ENCODE data around the gene GLRX5. TPM values are rescaled to one million over a fixed set of nuclear protein-coding genes. Genes with fewer than 3 reads are reported as not detected.

GLRX5 gene
- total RNA-seq, 1 experiment from 2014 or later: 68.8 TPM

DNA sequence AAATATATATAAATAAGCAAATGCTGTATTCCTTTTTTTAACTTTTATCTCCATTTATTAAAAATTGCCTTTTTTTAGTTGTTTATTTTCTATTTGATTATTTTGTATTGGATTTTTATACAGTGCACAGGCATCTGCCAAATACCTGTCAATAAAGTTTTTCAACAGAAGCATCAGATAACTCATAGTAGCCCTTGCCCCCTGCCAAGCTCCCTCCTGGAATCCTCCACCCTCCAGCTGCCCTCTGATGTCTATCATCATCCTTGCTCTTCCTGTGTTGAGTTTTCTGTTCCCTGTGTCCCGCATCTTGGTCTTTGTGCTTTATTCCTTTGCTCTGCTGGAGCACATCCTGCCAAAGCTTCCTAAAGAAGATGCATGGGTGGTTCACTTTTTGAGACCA, 16.6 kb downstream of the GLRX5 start:
- no peaks in the 10 kb centered on the region for H3K27me3 ChIP-seq (replicated peaks; ENCODE audit: insufficient read depth, low read depth, low read length, poor library complexity)
- peaks cover 3% of the 10 kb centered on the region for H3K36me3 ChIP-seq (ENCODE audit: insufficient read depth, low read length, poor library complexity, severe bottlenecking)
- H3K27ac ChIP-seq (ENCODE audit: low read depth, low read length, poor library complexity, severe bottlenecking): no peak overlapping the region
- no peak for TF ChIP-seq EZH2 (IDR thresholded peaks at IDR 0.05; ENCODE audit: borderline replicate concordance, low read depth, low read length, poor library complexity, severe bottlenecking)
- TF ChIP-seq, protein P1, sequence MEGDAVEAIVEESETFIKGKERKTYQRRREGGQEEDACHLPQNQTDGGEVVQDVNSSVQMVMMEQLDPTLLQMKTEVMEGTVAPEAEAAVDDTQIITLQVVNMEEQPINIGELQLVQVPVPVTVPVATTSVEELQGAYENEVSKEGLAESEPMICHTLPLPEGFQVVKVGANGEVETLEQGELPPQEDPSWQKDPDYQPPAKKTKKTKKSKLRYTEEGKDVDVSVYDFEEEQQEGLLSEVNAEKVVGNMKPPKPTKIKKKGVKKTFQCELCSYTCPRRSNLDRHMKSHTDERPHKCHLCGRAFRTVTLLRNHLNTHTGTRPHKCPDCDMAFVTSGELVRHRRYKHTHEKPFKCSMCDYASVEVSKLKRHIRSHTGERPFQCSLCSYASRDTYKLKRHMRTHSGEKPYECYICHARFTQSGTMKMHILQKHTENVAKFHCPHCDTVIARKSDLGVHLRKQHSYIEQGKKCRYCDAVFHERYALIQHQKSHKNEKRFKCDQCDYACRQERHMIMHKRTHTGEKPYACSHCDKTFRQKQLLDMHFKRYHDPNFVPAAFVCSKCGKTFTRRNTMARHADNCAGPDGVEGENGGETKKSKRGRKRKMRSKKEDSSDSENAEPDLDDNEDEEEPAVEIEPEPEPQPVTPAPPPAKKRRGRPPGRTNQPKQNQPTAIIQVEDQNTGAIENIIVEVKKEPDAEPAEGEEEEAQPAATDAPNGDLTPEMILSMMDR (conservative IDR thresholded peaks at IDR 0.05; ENCODE audit: low read depth, low read length): no peak
- no peak for DNase-seq (ENCODE audit: low spot score)
- intact Hi-C loops (cut with micrococcal nuclease; ENCODE audit: unreplicated experiment): no loop called here
- BruUV-seq (replicated peaks): no TSS peak
- H3K9me3 ChIP-seq (ENCODE audit: low read depth, low read length, poor library complexity, severe bottlenecking): no peaks in the 10 kb centered on the region
- no peak overlapping the region for H3K4me3 ChIP-seq (ENCODE audit: low read depth, low read length, poor library complexity, severe bottlenecking)
- H3K4me1 ChIP-seq (ENCODE audit: insufficient read depth, low read length, poor library complexity, severe bottlenecking): no peaks in the 10 kb centered on the region
- ChIA-PET POLR2A (ENCODE audit: low non-redundant PET) (no interaction called here), CTCF (no interaction called here)

DNA sequence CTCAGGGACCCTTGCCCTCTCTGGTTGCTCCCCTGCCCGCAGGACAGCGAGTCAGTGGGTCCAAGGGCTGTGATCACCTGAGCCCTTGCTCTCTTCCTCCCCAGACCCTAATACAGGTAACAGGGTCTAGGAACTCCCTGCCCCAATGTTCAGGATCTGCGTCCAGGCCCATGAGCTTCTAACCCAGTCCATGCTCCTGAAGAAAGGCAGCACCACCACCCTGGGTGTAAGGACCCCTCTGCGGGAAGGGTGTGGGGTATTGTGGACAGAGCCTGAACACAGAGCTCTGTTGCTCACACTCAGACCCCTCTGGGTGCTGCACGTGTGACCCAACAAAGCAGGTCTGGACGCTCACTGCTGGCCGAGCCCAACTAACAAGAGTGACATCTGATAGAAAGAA, 18.3 kb downstream of the GLRX5 start:
- no peaks in the 10 kb centered on the region for H3K4me1 ChIP-seq (ENCODE audit: insufficient read depth, low read length, poor library complexity, severe bottlenecking)
- no peak overlapping the region for H3K27ac ChIP-seq (ENCODE audit: low read depth, low read length, poor library complexity, severe bottlenecking)
- no peak overlapping the region for H3K4me3 ChIP-seq (ENCODE audit: low read depth, low read length, poor library complexity, severe bottlenecking)
- intact Hi-C loops (cut with micrococcal nuclease; ENCODE audit: unreplicated experiment): no loop called here
- no peak for DNase-seq (ENCODE audit: low spot score)
- H3K36me3 ChIP-seq (ENCODE audit: insufficient read depth, low read length, poor library complexity, severe bottlenecking): peaks cover 3% of the 10 kb centered on the region
- BruUV-seq (replicated peaks): no TSS peak
- ChIA-PET POLR2A (ENCODE audit: low non-redundant PET) (no interaction called here), CTCF (interaction anchor here (0.5 to 0.6 kb wide), 2 partner anchors 127 to 217 kb away, joined by 6 to 7 read pairs; no protein-coding TSS in a partner anchor)
- H3K27me3 ChIP-seq (replicated peaks; ENCODE audit: insufficient read depth, low read depth, low read length, poor library complexity): no peaks in the 10 kb centered on the region
- H3K9me3 ChIP-seq (ENCODE audit: low read depth, low read length, poor library complexity, severe bottlenecking): no peaks in the 10 kb centered on the region
- TF ChIP-seq, protein P1 (conservative IDR thresholded peaks at IDR 0.05; ENCODE audit: low read depth, low read length): no peak
- TF ChIP-seq EZH2 (IDR thresholded peaks at IDR 0.05; ENCODE audit: borderline replicate concordance, low read depth, low read length, poor library complexity, severe bottlenecking): no peak

DNA sequence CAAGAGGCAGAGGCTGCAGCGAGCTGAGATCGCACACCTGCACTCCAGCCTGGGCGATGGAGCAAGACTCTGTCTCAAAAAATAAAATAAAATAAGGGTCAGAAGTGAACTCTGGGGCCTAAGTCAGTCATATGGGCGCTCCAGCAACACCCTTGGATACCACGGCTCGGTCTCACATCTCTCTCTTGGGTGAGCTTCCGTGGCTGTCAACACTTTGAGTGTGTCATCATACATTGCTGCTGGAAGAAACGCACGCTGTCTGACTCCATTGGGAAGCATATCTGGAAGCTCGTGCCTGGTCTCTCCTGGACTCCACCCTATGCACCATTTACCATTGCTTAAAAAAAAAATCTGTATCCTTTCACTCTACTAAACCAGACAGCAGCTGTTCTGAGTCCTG, 20.2 kb downstream of the GLRX5 start:
- BruUV-seq (replicated peaks): no TSS peak
- no peak for DNase-seq (ENCODE audit: low spot score)
- H3K9me3 ChIP-seq (ENCODE audit: low read depth, low read length, poor library complexity, severe bottlenecking): no peaks in the 10 kb centered on the region
- no peak overlapping the region for H3K4me3 ChIP-seq (ENCODE audit: low read depth, low read length, poor library complexity, severe bottlenecking)
- POLR2A ChIA-PET (ENCODE audit: low non-redundant PET): no interaction called here
- H3K36me3 ChIP-seq (ENCODE audit: insufficient read depth, low read length, poor library complexity, severe bottlenecking): no peaks in the 10 kb centered on the region
- no peaks in the 10 kb centered on the region for H3K27me3 ChIP-seq (replicated peaks; ENCODE audit: insufficient read depth, low read depth, low read length, poor library complexity)
- intact Hi-C loops (cut with micrococcal nuclease; ENCODE audit: unreplicated experiment): no loop called here
- CTCF ChIA-PET: interaction anchor here (0.6 kb wide), 1 partner anchor 55 kb away, joined by 3 read pairs; no protein-coding TSS in a partner anchor
- H3K4me1 ChIP-seq (ENCODE audit: insufficient read depth, low read length, poor library complexity, severe bottlenecking): no peaks in the 10 kb centered on the region
- TF ChIP-seq, protein P1 (conservative IDR thresholded peaks at IDR 0.05; ENCODE audit: low read depth, low read length): no peak
- no peak for TF ChIP-seq EZH2 (IDR thresholded peaks at IDR 0.05; ENCODE audit: borderline replicate concordance, low read depth, low read length, poor library complexity, severe bottlenecking)
- no peak overlapping the region for H3K27ac ChIP-seq (ENCODE audit: low read depth, low read length, poor library complexity, severe bottlenecking)
